HG02852 (cell line): ENCODE data around the gene BCAT1.

Source experiments
- ATAC-seq: cut with Tn5 transposase; IDR thresholded peaks from one replicate; pipeline ENCODE4 v1.9.1; 2021; ENCODE audit warnings: mild to moderate bottlenecking, moderate library complexity; ENCODE audit not compliant: unreplicated experiment

BCAT1 gene

GRCh38 chr12:24948757-24949722 lies at the start of gene BCAT1:
Gene BCAT1, minus strand, starts transcription at chr12:24949101. Its CDS starts 169 bp downstream, at chr12:24948932.
- peak; percentile 41 for ATAC-seq

GRCh38 chr12:24997970-24998582 lies 49.2 kb upstream of the BCAT1 start:
- peak; percentile 81 for ATAC-seq

- ATAC-seq, result peak; percentile 3
Observed at GRCh38 chr12:24997496-24997895, 48.6 kb upstream of the BCAT1 start.

- no peak for ATAC-seq
Observed at GRCh38 chr12:24996820-24997219, 47.9 kb upstream of the BCAT1 start.

GRCh38 chr12:24996102-24996797 lies 47.3 kb upstream of the BCAT1 start:
- peak; percentile 41 for ATAC-seq

- no peak for ATAC-seq
Observed at GRCh38 chr12:24993793-24994192, 44.9 kb upstream of the BCAT1 start.

- peak; percentile 56 for ATAC-seq
Observed at GRCh38 chr12:24991209-24992049, 42.5 kb upstream of the BCAT1 start.

- no peak for ATAC-seq
Observed at GRCh38 chr12:24989216-24989615, 40.3 kb upstream of the BCAT1 start.

GRCh38 chr12:24982250-24982649 lies 33.3 kb upstream of the BCAT1 start:
- no peak for ATAC-seq

- no peak for ATAC-seq
Observed at GRCh38 chr12:24979976-24980730, 31.3 kb upstream of the BCAT1 start.

- no peak for ATAC-seq
Observed at GRCh38 chr12:24979329-24979728, 30.4 kb upstream of the BCAT1 start.

GRCh38 chr12:24977711-24978110 lies 28.8 kb upstream of the BCAT1 start:
- no peak for ATAC-seq

- no peak for ATAC-seq
Observed at GRCh38 chr12:24977060-24977459, 28.2 kb upstream of the BCAT1 start.

GRCh38 chr12:24975425-24975824 lies 26.5 kb upstream of the BCAT1 start:
- no peak for ATAC-seq

- no peak for ATAC-seq
Observed at GRCh38 chr12:24974216-24974615, 25.3 kb upstream of the BCAT1 start.

GRCh38 chr12:24972078-24972477 lies 23.2 kb upstream of the BCAT1 start:
- ATAC-seq, result no peak

GRCh38 chr12:24970177-24970576 lies 21.3 kb upstream of the BCAT1 start:
- ATAC-seq, result no peak

GRCh38 chr12:24966951-24967564 lies 18.2 kb upstream of the BCAT1 start:
- no peak for ATAC-seq

- ATAC-seq, result no peak
Observed at GRCh38 chr12:24964342-24964741, 15.4 kb upstream of the BCAT1 start.
